Astrocyte (in vitro differentiated cells and primary cell): ENCODE results near the gene RNF157. TPM values are rescaled to one million over a fixed set of nuclear protein-coding genes. Genes with fewer than 3 reads are reported as not detected.

Source experiments
- DNase-seq: peaks from one replicate; pipeline ENCODE4 v3.0.0-alpha.2; 2010; ENCODE audit warnings: low read depth
- FAIRE-seq: peaks from 2 replicates; lab custom pipeline; 2011; peaks lifted over from hg19 to GRCh38; lab: Jason Lieb, UNC
- H2AFZ ChIP-seq: 2 replicates; pipeline ENCODE4 v1.6.0; 2012; ENCODE audit warnings: low read depth, low read length, inconsistent platforms
- H3K27ac ChIP-seq: 2 replicates; pipeline ENCODE4 v1.5.1; 2011; ENCODE audit warnings: low read depth, low read length, inconsistent platforms
- H3K27me3 ChIP-seq: 2 replicates; pipeline ENCODE4 v1.6.0; 2011; ENCODE audit warnings: low read length, inconsistent platforms; ENCODE audit not compliant: insufficient read depth
- H3K36me3 ChIP-seq: 2 replicates; pipeline ENCODE4 v1.5.1; 2011; ENCODE audit warnings: low read length, inconsistent platforms; ENCODE audit not compliant: insufficient read depth
- H3K4me1 ChIP-seq: 2 replicates; pipeline ENCODE4 v1.5.1; 2011; ENCODE audit warnings: low read length, inconsistent platforms; ENCODE audit not compliant: insufficient read depth
- H3K4me2 ChIP-seq: 2 replicates; pipeline ENCODE4 v1.6.0; 2012; ENCODE audit warnings: low read length, inconsistent platforms
- H3K4me3 ChIP-seq: 2 replicates; pipeline ENCODE4 v1.5.1; 2011; ENCODE audit warnings: low read depth, mild to moderate bottlenecking, low read length, inconsistent platforms; ENCODE audit not compliant: insufficient read depth
- H3K79me2 ChIP-seq: 2 replicates; pipeline ENCODE4 v1.6.0; 2012; ENCODE audit warnings: mild to moderate bottlenecking, low read length, inconsistent platforms; ENCODE audit not compliant: insufficient read depth
- H3K9ac ChIP-seq: 2 replicates; pipeline ENCODE4 v1.6.0; 2012; ENCODE audit warnings: mild to moderate bottlenecking, low read length, inconsistent platforms
- H3K9me3 ChIP-seq: 2 replicates; pipeline ENCODE4 v1.5.1; 2012; ENCODE audit warnings: low read depth, mild to moderate bottlenecking, low read length, inconsistent platforms; ENCODE audit not compliant: insufficient read depth
- H4K20me1 ChIP-seq: 2 replicates; pipeline ENCODE4 v1.6.0; 2012; ENCODE audit warnings: low read length, inconsistent platforms; ENCODE audit not compliant: insufficient read depth
- H3K27ac Mint-ChIP-seq: one replicate; pipeline ENCODE4 v1.8.0; 2021; ENCODE audit warnings: mild to moderate bottlenecking, mixed read lengths; ENCODE audit not compliant: unreplicated experiment
- H3K27me3 Mint-ChIP-seq: one replicate; pipeline ENCODE4 v1.8.0; 2021; ENCODE audit warnings: low read depth, mixed read lengths; ENCODE audit not compliant: unreplicated experiment
- H3K36me3 Mint-ChIP-seq: one replicate; pipeline ENCODE4 v1.8.0; 2021; ENCODE audit warnings: low read depth, mixed read lengths; ENCODE audit not compliant: unreplicated experiment
- H3K4me1 Mint-ChIP-seq: one replicate; pipeline ENCODE4 v1.8.0; 2021; ENCODE audit warnings: low read depth, mixed read lengths; ENCODE audit not compliant: unreplicated experiment
- H3K4me3 Mint-ChIP-seq: one replicate; pipeline ENCODE4 v1.8.0; 2021; ENCODE audit warnings: mild to moderate bottlenecking, moderate library complexity, mixed read lengths; ENCODE audit not compliant: unreplicated experiment
- H3K9me3 Mint-ChIP-seq: one replicate; pipeline ENCODE4 v1.8.0; 2021; ENCODE audit warnings: mild to moderate bottlenecking, mixed read lengths; ENCODE audit not compliant: unreplicated experiment
- CTCF ChIP-seq: IDR thresholded peaks from 2 replicates; pipeline ENCODE4 v1.5.1; 2011; ENCODE audit warnings: low read depth, mild to moderate bottlenecking, inconsistent platforms, low read length, moderate library complexity; ENCODE audit not compliant: insufficient read depth
- EZH2 ChIP-seq: IDR thresholded peaks from 2 replicates; pipeline ENCODE4 v1.6.1; 2012; ENCODE audit warnings: mild to moderate bottlenecking, low read length, inconsistent platforms; ENCODE audit not compliant: insufficient read depth
- total RNA-seq: library from RNA; stranded (reverse); gene quantifications from 2 replicates; pipeline ENCODE4 v1.2.1, GENCODE V29; 2021

RNF157 gene
- total RNA-seq, 1 donor from 2014 or later = 1.4 TPM

DNA sequence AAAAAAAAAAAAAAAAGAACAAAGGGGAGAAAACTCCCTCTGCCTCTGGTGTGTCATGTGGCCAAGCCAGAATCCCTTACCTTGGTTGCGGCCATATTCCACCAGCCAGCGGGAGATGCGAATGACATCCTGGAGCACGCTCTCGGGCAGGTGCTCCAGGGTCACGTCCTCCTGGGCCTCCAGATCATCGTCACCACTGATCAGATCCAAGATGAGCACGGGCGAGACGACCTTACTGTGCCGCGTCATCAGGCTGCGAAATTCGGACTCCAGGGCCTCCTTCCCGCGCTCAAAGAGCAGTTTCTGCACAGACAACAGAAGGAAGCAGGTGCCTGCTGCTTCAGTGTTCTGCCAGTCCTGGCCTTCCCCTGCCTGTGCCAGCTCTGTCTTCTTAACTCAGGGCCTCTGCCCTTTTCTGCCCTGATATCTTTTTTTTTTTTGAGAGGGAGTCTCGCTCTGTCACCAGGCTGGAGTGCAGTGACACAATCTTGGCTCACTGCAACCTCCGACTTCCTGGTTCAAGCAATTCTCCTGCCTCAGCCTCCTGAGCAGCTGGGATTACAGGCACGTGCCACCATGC lies 142.5 kb downstream of the RNF157 start:
- peaks cover 23% of the 10 kb centered on the region for H3K36me3 Mint-ChIP-seq
- H3K4me3 Mint-ChIP-seq = no peak overlapping the region
- H3K27me3 ChIP-seq = no peaks in the 10 kb centered on the region
- peaks cover 2% of the 10 kb centered on the region for H3K4me1 ChIP-seq
- TF ChIP-seq CTCF (no peak), EZH2 (no peak)
- H3K36me3 ChIP-seq = peaks cover 36% of the 10 kb centered on the region
- DNase-seq (no peak), FAIRE-seq (no peak)
- no peak overlapping the region for H2AFZ ChIP-seq
- H4K20me1 ChIP-seq = peaks cover 31% of the 10 kb centered on the region
- H3K27ac ChIP-seq = no peak overlapping the region
- H3K9me3 Mint-ChIP-seq = no peaks in the 10 kb centered on the region
- peaks cover 4% of the 10 kb centered on the region for H3K4me1 Mint-ChIP-seq
- no peaks in the 10 kb centered on the region for H3K27me3 Mint-ChIP-seq
- peaks cover 20% of the 10 kb centered on the region for H3K79me2 ChIP-seq
- no peak overlapping the region for H3K4me3 ChIP-seq
- no peak overlapping the region for H3K9ac ChIP-seq
- H3K27ac Mint-ChIP-seq = no peak overlapping the region
- H3K4me2 ChIP-seq = no peak overlapping the region
- H3K9me3 ChIP-seq = no peaks in the 10 kb centered on the region

DNA sequence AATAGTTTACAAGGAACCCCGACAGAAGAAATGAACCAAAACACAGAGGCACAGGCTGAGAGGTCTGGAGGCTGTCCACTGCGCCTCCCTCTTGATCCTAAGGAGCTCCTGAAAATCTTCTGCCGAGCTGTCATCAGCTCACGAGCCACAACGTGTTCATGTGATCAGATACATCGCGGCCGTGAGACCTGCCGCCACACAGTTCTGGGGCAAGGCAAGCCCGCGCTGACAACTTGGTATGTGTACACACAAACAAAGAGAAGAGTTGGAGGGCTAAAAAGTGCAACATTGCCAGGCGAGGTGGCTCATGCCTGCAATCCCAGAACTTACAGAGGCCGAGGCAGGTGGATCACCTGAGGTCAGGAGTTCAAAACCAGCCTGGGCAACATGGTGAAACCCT lies 144.3 kb downstream of the RNF157 start:
- no peak overlapping the region for H3K27ac Mint-ChIP-seq
- H3K4me1 Mint-ChIP-seq = no peaks in the 10 kb centered on the region
- H3K9me3 Mint-ChIP-seq = no peaks in the 10 kb centered on the region
- Histone ChIP-seq H3K27ac (no peak overlapping the region), H3K27me3 (no peaks in the 10 kb centered on the region), H3K4me3 (no peak overlapping the region), H3K36me3 (peaks cover 27% of the 10 kb centered on the region), H3K9me3 (no peaks in the 10 kb centered on the region), H3K79me2 (peaks cover 2% of the 10 kb centered on the region), H3K4me2 (no peak overlapping the region), H3K9ac (no peak overlapping the region), H2AFZ (no peak overlapping the region), H4K20me1 (peaks cover 34% of the 10 kb centered on the region), H3K4me1 (no peaks in the 10 kb centered on the region)
- no peak overlapping the region for H3K4me3 Mint-ChIP-seq
- DNase-seq (no peak), FAIRE-seq (no peak)
- TF ChIP-seq CTCF = no peak
- no peak for TF ChIP-seq EZH2
- peaks cover 22% of the 10 kb centered on the region for H3K36me3 Mint-ChIP-seq
- no peaks in the 10 kb centered on the region for H3K27me3 Mint-ChIP-seq

GRCh38 chr17:76094046-76094445 lies 146.2 kb downstream of the RNF157 start:
- H4K20me1 ChIP-seq = peaks cover 43% of the 10 kb centered on the region
- Mint-ChIP-seq H3K4me3 (no peak overlapping the region), H3K27ac (no peak overlapping the region), H3K27me3 (no peaks in the 10 kb centered on the region), H3K36me3 (peaks cover 17% of the 10 kb centered on the region), H3K4me1 (no peaks in the 10 kb centered on the region), H3K9me3 (no peaks in the 10 kb centered on the region)
- H3K9me3 ChIP-seq = no peaks in the 10 kb centered on the region
- DNase-seq (no peak), FAIRE-seq (no peak)
- TF ChIP-seq CTCF (no peak), EZH2 (no peak)
- no peak overlapping the region for H3K4me2 ChIP-seq
- H3K27me3 ChIP-seq = no peaks in the 10 kb centered on the region
- no peak overlapping the region for H3K9ac ChIP-seq
- no peak overlapping the region for H2AFZ ChIP-seq
- H3K79me2 ChIP-seq = no peaks in the 10 kb centered on the region
- H3K27ac ChIP-seq = no peak overlapping the region
- peaks cover 27% of the 10 kb centered on the region for H3K36me3 ChIP-seq
- H3K4me3 ChIP-seq = no peak overlapping the region
- H3K4me1 ChIP-seq = no peaks in the 10 kb centered on the region
